ENCODE measurements around the gene CEPT1.

Gene CEPT1

DNA sequence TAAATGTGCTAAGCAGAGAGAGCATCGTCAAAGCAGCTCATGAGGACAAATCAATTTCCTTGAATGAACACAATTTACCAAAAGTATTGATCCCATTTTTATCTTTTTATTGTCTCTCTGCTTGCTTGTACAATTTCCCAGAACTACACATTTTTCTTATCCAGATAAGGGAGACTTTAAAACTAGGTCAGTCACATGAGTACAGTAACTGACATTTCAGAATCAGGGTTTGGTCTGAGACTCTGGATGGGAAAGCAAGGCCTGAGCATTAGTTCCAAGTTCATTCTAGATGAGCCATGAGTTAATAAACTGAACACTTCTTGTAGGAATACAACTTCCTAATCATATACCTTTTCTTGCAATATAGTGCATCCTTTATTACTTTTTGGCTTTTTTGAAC is 71.9 kb downstream of the CEPT1 start:
- TF ChIP-seq, protein P1, sequence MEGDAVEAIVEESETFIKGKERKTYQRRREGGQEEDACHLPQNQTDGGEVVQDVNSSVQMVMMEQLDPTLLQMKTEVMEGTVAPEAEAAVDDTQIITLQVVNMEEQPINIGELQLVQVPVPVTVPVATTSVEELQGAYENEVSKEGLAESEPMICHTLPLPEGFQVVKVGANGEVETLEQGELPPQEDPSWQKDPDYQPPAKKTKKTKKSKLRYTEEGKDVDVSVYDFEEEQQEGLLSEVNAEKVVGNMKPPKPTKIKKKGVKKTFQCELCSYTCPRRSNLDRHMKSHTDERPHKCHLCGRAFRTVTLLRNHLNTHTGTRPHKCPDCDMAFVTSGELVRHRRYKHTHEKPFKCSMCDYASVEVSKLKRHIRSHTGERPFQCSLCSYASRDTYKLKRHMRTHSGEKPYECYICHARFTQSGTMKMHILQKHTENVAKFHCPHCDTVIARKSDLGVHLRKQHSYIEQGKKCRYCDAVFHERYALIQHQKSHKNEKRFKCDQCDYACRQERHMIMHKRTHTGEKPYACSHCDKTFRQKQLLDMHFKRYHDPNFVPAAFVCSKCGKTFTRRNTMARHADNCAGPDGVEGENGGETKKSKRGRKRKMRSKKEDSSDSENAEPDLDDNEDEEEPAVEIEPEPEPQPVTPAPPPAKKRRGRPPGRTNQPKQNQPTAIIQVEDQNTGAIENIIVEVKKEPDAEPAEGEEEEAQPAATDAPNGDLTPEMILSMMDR (IDR thresholded peaks at IDR 0.05), result no peak

DNA sequence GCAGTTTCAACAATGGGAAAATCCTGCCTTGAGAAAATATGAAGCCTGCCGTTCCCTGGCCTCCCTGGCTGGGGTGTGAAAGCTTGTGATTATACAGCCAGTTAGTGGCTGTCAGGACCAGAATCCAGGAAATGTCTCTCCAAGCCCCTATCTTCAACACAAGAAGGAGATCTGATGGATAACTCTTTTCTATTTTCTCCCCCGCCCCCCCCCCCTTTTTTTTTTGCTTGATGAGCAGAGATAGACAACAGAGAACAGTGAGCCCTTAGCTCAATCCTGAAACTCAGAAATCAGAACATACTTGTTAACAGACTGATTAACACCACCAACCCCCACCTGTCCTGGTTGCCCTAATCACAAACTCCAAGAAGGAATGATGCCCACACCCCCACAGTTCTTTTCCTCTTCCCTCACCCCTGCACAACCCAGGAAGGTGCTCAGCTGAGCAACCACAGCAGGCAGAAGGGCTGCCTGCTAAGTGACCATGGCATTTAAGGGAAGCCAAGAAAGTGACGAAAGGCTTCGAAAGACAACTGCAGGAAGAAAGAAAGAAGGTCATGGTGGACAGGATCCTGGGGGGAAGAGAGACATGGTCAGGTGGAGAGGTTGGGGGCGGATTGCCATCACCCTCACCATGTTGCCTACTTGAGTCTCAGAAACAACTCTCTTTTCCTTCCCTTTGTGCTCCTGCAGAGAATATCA is 72.8 kb downstream of the CEPT1 start:
- TF ChIP-seq, protein P1 (IDR thresholded peaks at IDR 0.05), result no peak

DNA sequence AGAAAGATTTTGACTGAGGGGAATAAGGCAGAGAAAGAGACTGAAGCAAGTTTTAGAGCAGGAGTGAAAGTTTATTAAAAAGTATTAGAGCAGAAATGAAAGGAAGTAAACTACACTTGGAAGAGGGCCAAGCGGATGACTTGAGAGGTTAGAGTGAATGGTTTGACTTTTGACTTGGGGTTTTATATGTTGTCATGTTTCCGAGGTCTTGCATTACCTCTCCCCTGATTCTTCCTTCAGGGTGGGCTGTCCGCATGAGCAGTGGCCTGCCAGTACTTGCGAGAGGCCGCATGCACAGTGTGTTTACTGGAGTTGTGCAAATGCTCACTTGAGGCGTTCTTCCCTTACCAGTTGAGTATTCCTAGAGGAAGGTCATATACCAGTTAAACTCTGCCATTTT is 73.4 kb downstream of the CEPT1 start:
- TF ChIP-seq, protein P1 (IDR thresholded peaks at IDR 0.05), result no peak

DNA sequence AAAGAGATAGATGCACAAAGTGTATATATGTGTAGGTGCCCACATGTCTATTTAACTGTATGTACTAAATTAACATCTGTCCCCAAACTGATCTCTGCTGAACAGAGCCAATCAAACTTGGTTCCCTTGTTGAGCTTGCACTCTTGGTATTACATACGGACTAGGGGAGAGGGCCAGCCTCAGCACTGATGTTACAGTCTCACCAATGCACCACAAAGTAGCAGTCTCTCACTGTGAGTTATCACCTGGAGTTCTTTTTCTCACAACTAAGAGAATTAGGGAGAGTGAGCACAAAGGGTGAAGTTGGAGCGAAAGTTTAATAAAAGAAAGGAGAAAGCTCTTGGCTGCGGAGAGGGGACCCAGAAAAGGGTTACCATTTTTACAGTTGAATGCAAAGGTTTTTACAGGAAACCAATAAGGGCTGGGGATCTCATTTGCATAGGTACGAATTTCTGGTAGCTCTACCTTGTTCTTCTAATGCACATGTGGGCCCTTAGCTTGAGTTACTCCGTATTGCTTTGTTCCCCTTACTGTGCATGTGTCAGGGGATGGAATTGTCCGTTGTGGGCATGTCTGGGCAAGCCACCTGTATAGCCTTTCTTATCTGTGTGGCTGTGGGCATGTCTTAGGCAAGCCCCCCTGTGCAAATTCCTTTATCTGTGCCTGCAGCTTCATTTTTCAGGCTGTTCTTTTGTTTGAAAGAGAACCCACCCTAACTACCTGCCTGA is 74.2 kb downstream of the CEPT1 start:
- TF ChIP-seq, protein P1 (IDR thresholded peaks at IDR 0.05), result no peak

DNA sequence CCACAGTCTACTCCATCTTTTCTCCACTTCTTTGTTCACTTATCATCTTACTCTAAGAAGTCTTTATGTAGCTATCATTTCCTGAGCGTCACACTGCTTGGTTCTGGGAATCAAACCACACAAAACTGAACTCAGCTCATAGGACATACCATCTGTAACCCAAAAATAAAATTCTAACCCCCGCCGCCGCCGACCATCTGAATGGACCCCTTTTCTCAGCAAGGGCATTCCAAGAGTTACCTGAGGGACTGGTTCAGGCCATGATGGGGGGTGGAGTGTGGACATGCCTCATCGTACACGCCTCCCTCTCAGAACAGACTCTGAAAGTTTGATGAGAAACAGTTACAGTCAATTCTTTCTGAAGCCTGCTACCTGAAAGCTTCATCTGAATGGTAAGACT is 74.9 kb downstream of the CEPT1 start:
- TF ChIP-seq, protein P1 (IDR thresholded peaks at IDR 0.05), result no peak

DNA sequence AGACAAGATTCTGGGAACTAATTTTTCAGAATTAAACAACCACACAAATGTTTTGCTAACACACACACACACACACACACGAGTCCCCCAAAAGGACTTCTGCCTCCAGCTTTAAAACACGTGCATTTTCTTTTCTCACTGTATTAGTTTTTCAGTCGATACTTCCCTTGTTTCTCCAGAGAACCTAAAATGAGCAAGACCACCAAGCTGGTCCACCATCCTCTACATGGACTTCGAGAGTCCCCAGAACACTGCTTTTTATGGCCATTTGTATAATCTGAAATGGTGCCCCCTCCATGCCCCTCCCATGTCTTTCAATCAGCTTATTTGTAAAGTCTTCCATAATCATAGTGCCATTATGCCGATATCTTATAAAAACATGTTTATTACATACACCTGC is 76.7 kb downstream of the CEPT1 start:
- TF ChIP-seq, protein P1 (IDR thresholded peaks at IDR 0.05), result no peak

DNA sequence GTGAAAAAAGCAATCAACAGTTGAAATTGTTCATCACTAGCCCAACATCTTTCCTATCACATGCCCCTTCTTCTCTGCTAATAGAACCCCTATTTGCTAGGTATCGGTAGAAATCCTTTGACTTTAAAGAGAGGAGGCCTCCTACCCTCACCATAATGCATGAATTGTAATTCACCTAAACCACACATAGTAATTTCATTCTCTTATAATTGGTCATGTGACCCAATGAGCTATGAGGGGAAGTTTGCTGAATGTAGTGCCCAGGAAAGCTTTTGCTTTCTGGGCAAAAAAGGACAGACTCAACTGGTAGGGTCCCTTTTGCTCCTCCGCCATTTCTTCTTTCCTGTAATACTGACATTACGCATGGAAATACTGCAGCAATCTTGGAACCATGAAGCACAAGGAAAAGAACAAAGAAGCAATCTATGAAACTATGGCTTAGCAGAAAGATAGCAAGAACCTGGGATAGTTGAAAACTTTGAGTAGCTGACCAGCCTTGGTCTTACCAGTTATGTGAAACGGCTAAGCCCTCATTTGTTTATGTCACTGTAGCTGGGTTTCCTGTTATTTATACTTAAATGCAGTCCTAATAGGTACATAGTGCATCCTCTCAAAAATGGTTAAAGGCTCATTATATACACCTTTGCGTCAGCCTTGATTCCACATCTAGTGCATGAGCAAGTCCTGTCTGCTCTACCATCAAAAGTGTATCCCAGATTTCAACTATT is 77.3 kb downstream of the CEPT1 start:
- TF ChIP-seq, protein P1 (IDR thresholded peaks at IDR 0.05), result no peak

Data from LNCAP (cell line).